ENCODE results near the gene HIGD1C. TPM values are rescaled to one million over a fixed set of nuclear protein-coding genes. Genes with fewer than 3 reads are reported as not detected.

HIGD1C gene
- total and polyA plus RNA-seq, 2 of the 8 experiments (the other 6 are each of a cell fraction or from before 2014, with no cell fraction given), result not detected

- Histone ChIP-seq H3K4me3 (ENCODE audit: extremely low read depth in 1 of 4, insufficient read depth in 2 of 4, low read depth in 3 of 4, low read length in 4 of 4) (no peak overlapping the region), H3K23ac (ENCODE audit: insufficient read length) (no peak overlapping the region), H3K36me3 (ENCODE audit: control insufficient read depth in 2 of 4, insufficient read depth in 4 of 4, low read length in 3 of 4) (no peaks in the 10 kb centered on the region; a peak in 1 of 8 replicates), H2BK15ac (ENCODE audit: low read length) (no peak overlapping the region), H4K5ac (ENCODE audit: insufficient read length, low read depth, low read length) (no peak overlapping the region), H3K56ac (replicated peaks; ENCODE audit: insufficient read length, low read depth, low read length) (no peak overlapping the region), H3K4me2 (ENCODE audit: insufficient read depth in 1 of 2, low read depth in 2 of 2, low read length in 2 of 2) (no peak overlapping the region), H2BK12ac (ENCODE audit: low read depth, low read length) (no peak overlapping the region), H4K8ac (ENCODE audit: extremely low read depth, insufficient read depth, low read length) (no peak overlapping the region), H3K9me3 (ENCODE audit: insufficient read depth in 2 of 2, low read depth in 1 of 2, low read length in 1 of 2) (no peaks in the 10 kb centered on the region), H3K14ac (ENCODE audit: insufficient read length) (no peak overlapping the region), H2BK20ac (ENCODE audit: low read length) (no peak overlapping the region), H2BK120ac (replicated peaks; ENCODE audit: low read depth, low read length) (no peak overlapping the region), H3K4ac (replicated peaks; ENCODE audit: insufficient read length, low read depth, low read length) (no peak overlapping the region), H2BK5ac (ENCODE audit: low read depth, low read length) (no peak overlapping the region), H3K79me1 (ENCODE audit: low read depth, low read length) (no peaks in the 10 kb centered on the region), H3K4me1 (replicated peaks in 1 of 4; ENCODE audit: control insufficient read depth in 3 of 4, insufficient read depth in 4 of 4, low read length in 3 of 4) (no peaks in the 10 kb centered on the region), H2AK5ac (ENCODE audit: low read depth, low read length) (no peak overlapping the region), H3K9ac (replicated peaks in 1 of 4; ENCODE audit: extremely low read depth in 1 of 4, low read depth in 3 of 4, low read length in 3 of 4) (no peak overlapping the region), H3K18ac (ENCODE audit: extremely low read depth, low read length) (no peak overlapping the region), H3K79me2 (ENCODE audit: control insufficient read depth in 1 of 2, insufficient read depth in 2 of 2, low read length in 2 of 2) (no peaks in the 10 kb centered on the region), H4K20me1 (replicated peaks in 1 of 2; ENCODE audit: control insufficient read depth in 1 of 2, insufficient read depth in 2 of 2, low read length in 2 of 2) (no peaks in the 10 kb centered on the region), H3K27me3 (replicated peaks in 1 of 4; ENCODE audit: control insufficient read depth in 3 of 4, extremely low read depth in 1 of 4, insufficient read depth in 3 of 4, low read length in 3 of 4) (no peaks in the 10 kb centered on the region), H2AFZ (ENCODE audit: low read length) (no peak overlapping the region), H3K23me2 (ENCODE audit: low read depth, low read length) (no peaks in the 10 kb centered on the region), H3K27ac (ENCODE audit: low read depth, low read length) (no peak overlapping the region), H4K91ac (replicated peaks; ENCODE audit: insufficient read length, low read length) (no peak overlapping the region)
- DNase-seq (ENCODE audit: low read depth in 1 of 2, low spot score in 2 of 2) (no peak), FAIRE-seq (no peak)
- 88% methylated on average over 2 of the region's 2 CpGs; no CpG with 5 or more reads in 1 of the 2 experiments for WGBS, 2 experiments (ENCODE audit: extremely low coverage in 1 of 2, insufficient coverage in 1 of 2, insufficient read length in 1 of 2, insufficient replicate concordance in 2 of 2, low coverage in 1 of 2, low lambda C conversion rate in 2 of 2, missing lambda C conversion rate in 1 of 2)
- no peak for TF ChIP-seq GABPA (IDR thresholded peaks at IDR 0.05; ENCODE audit: borderline replicate concordance, insufficient read depth, low read length)
- TF ChIP-seq KDM4A (IDR thresholded peaks at IDR 0.05; ENCODE audit: low read depth, low read length, severe bottlenecking), result no peak
- TF ChIP-seq SRF (IDR thresholded peaks at IDR 0.05; ENCODE audit: low read depth, low read length), result no peak
- TF ChIP-seq TAF1 (IDR thresholded peaks at IDR 0.05; ENCODE audit: low read depth, low read length), result no peak
- TF ChIP-seq MAX (IDR thresholded peaks at IDR 0.05), result no peak
- no peak for TF ChIP-seq RNF2 (IDR thresholded peaks at IDR 0.05; ENCODE audit: borderline replicate concordance, low read depth, low read length, missing control alignments, poor library complexity, severe bottlenecking)
- ChIA-PET POLR2A (ENCODE audit: partially characterized antibody) (no interaction called here), CTCF (ENCODE audit: partially characterized antibody) (interaction anchor here (0.5 kb wide), 1 partner anchor 103 kb away, joined by 3 read pairs; the partner anchor contains the start of gene CSRNP2)
Measured at GRCh38 chr12:50980545-50980944, 28.2 kb downstream of the HIGD1C start.

Measured in H1 (cell line).